Peyer's patch (tissue), 4 donors: ENCODE results near the gene SLC9A7.

Source experiments
- CTCF ChIP-seq, 6 experiments: fragments of 450-650 bp in 4 of 6; fragments of 200-600 bp in 2 of 6; sonication (generic) in 1 of 6; IDR thresholded peaks; one replicate each; pipeline ENCODE4 v1.5.1; 2017 to 2019; ENCODE audit warnings: antibody characterized with exemption in 6 of 6, mild to moderate bottlenecking in 3 of 6, moderate library complexity in 1 of 6
- POLR2A ChIP-seq, 2 donors: fragments of 450-650 bp; IDR thresholded peaks; one replicate each; pipeline ENCODE4 v1.5.1; 2017; ENCODE audit warnings: antibody characterized with exemption in 2 of 2, mild to moderate bottlenecking in 2 of 2, moderate library complexity in 2 of 2

GRCh38 chrX:46635186-46635585 lies 123.7 kb downstream of the SLC9A7 start:
- TF ChIP-seq CTCF (IDR thresholded peaks at IDR 0.05): no peak
- no peak for TF ChIP-seq POLR2A (IDR thresholded peaks at IDR 0.05)
